Measurements from ENCODE around the gene MAPRE2. TPM values are rescaled to one million over a fixed set of nuclear protein-coding genes. Genes with fewer than 3 reads are reported as not detected.
A peak's percentile ranks its signal among the peaks of the same experiment; 100 is the strongest.
"Not testable (repeated sequence)": the region's sequence is repeated elsewhere in the genome, so short reads cannot be mapped to it uniquely, and the experiment has no call there.

Gene MAPRE2
- total and polyA plus RNA-seq, 10 donors: 18.8 to 62.9 (median 45.1) TPM

GRCh38 chr18:35143622-35144596 lies 102.7 kb downstream of the MAPRE2 start:
- peaks cover 0 to 38% (median 16%) of the 10 kb centered on the region in 6 donors for H3K36me3 ChIP-seq
- TF ChIP-seq POLR2A (IDR thresholded peaks at IDR 0.05): no peak
- TF ChIP-seq CTCF (IDR thresholded peaks at IDR 0.05 in 8 of 11, conservative IDR thresholded peaks at IDR 0.05 in 3 of 11): peak; percentile 12 to 66 (median 54)
- no peak for TF ChIP-seq POLR2AphosphoS5 (IDR thresholded peaks at IDR 0.05)
- peaks cover 0 to 5% (median under 1%) of the 10 kb centered on the region in 8 donors for H3K9me3 ChIP-seq
- 64 to 72% (median 65%) methylated on average over 8 of the region's 8 CpGs for WGBS, 5 donors
- no peak for DNase-seq
- H3K27me3 ChIP-seq (replicated peaks in 1 of 7): no peaks in the 10 kb centered on the region
- no peak overlapping the region for H3K27ac ChIP-seq
- no peak overlapping the region for H3K4me3 ChIP-seq
- H3K4me1 ChIP-seq: peaks cover 0 to 38% (median 4%) of the 10 kb centered on the region in 6 donors
- intact Hi-C loops (cut with DNase I; ENCODE audit: low total_unique reads): loop anchor here (5.0 kb wide), 1 partner anchor 137 kb away; no protein-coding TSS in a partner anchor

GRCh38 chr18:35144698-35145097 lies 103.5 kb downstream of the MAPRE2 start:
- TF ChIP-seq POLR2A (IDR thresholded peaks at IDR 0.05): no peak
- no peak for TF ChIP-seq CTCF (IDR thresholded peaks at IDR 0.05 in 8 of 11, conservative IDR thresholded peaks at IDR 0.05 in 3 of 11)
- H3K9me3 ChIP-seq: peaks cover 0 to 10% (median 3%) of the 10 kb centered on the region in 8 donors
- H3K27me3 ChIP-seq (replicated peaks in 1 of 7): no peaks in the 10 kb centered on the region
- no peak overlapping the region for H3K4me3 ChIP-seq
- 77 to 93% (median 88%) methylated on average over 4 of the region's 4 CpGs for WGBS, 5 donors
- intact Hi-C loops (cut with DNase I; ENCODE audit: low total_unique reads): loop anchor here (5.0 kb wide), 1 partner anchor 137 kb away; no protein-coding TSS in a partner anchor
- peaks cover 0 to 38% (median 4%) of the 10 kb centered on the region in 6 donors for H3K4me1 ChIP-seq
- peaks cover 0 to 30% (median 13%) of the 10 kb centered on the region in 6 donors for H3K36me3 ChIP-seq
- H3K27ac ChIP-seq: no peak overlapping the region
- no peak for DNase-seq

- H3K36me3 ChIP-seq; H3K27me3 ChIP-seq (replicated peaks in 1 of 7); H3K27ac ChIP-seq; DNase-seq; intact Hi-C loops (cut with DNase I; ENCODE audit: low total_unique reads); H3K4me3 ChIP-seq: not testable (repeated sequence)
- peaks cover 0 to 21% (median 14%) of the 10 kb centered on the region in 6 donors for H3K4me1 ChIP-seq
- WGBS, 5 donors: 74 to 94% (median 86%) methylated on average over 3 of the region's 3 CpGs
- H3K9me3 ChIP-seq: peaks cover 0 to 10% (median 3%) of the 10 kb centered on the region in 8 donors
Measured at GRCh38 chr18:35150195-35150594, 109.0 kb downstream of the MAPRE2 start.

DNA sequence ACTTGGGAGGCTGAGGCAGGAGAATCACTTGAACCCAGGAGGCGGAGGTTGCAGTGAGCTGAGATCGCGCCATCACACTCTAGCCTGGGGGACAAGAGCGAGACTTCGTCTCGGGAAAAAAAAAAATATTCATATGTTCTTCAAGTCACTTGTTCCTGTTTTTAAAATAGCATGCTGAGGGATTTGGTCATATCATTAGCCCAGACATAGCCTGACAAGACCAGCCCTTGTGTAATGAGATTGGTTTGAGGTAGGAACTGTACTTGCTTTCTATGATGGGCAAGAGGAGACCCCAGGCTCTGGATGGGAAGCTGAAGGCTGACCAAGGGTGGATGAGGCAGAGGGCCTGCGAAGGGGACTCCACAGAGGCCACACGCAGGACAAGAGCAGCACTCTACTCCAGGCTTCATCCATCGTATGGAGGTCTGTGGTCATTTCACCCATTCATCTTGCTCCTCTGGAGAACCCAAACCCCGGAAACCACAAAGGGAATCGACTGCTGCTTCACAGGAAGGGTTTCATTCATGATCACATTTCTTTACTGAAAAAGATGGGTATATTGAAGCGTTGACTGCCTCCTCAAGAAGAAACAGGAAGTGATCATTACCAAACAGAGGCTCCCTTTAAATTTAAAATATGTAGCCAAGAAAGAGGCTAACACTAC lies 112.5 kb downstream of the MAPRE2 start:
- Histone ChIP-seq H3K27me3 (replicated peaks in 1 of 7) (no peaks in the 10 kb centered on the region), H3K4me3 (no peak overlapping the region), H3K27ac (peak overlapping the region in 4 of 8 donors; percentile 11 to 56 (median 48)), H3K4me1 (peaks cover 0 to 35% (median 19%) of the 10 kb centered on the region in 6 donors), H3K9me3 (peaks cover 0 to 8% (median 3%) of the 10 kb centered on the region in 8 donors), H3K36me3 (peaks cover 0 to 7% (median 0%) of the 10 kb centered on the region in 6 donors)
- intact Hi-C loops (cut with DNase I; ENCODE audit: low total_unique reads): no loop called here
- TF ChIP-seq POLR2A (IDR thresholded peaks at IDR 0.05) (no peak), POLR2AphosphoS5 (IDR thresholded peaks at IDR 0.05) (no peak), CTCF (IDR thresholded peaks at IDR 0.05 in 8 of 11, conservative IDR thresholded peaks at IDR 0.05 in 3 of 11) (no peak)
- DNase-seq: no peak
- WGBS, 5 donors: 56 to 64% (median 58%) methylated on average over 12 of the region's 12 CpGs
